IPS-18a (cell line): ENCODE measurements around the gene ITPR3.

ENCODE experiments used
- H3K27ac ChIP-seq: one replicate; pipeline ENCODE4 v1.5.1; 2013; ENCODE audit warnings: low read length
- H3K27me3 ChIP-seq: one replicate; pipeline ENCODE4 v1.6.1; 2013; ENCODE audit warnings: mild to moderate bottlenecking, low read length; ENCODE audit not compliant: control insufficient read depth, insufficient read depth
- H3K36me3 ChIP-seq: one replicate; pipeline ENCODE4 v1.6.1; 2013; ENCODE audit warnings: low read depth, low read length; ENCODE audit not compliant: control insufficient read depth
- H3K4me1 ChIP-seq: one replicate; pipeline ENCODE4 v1.6.1; 2013; ENCODE audit warnings: low read depth, low read length; ENCODE audit not compliant: control insufficient read depth
- H3K4me3 ChIP-seq: one replicate; pipeline ENCODE4 v1.5.1; 2013; ENCODE audit warnings: low read length
- H3K9ac ChIP-seq: one replicate; pipeline ENCODE4 v1.6.1; 2013; ENCODE audit warnings: mild to moderate bottlenecking, low read length, moderate library complexity
- H3K9me3 ChIP-seq: one replicate; pipeline ENCODE4 v1.6.1; 2013; ENCODE audit warnings: low read depth, low read length; ENCODE audit not compliant: control insufficient read depth

ITPR3 gene

GRCh38 chr6:33711140-33712129 lies 90.3 kb downstream of the ITPR3 start, which contains the start of gene UQCC2:
TSS of gene UQCC2 (minus strand) at chr6:33711700. CDS start at chr6:33711686, 14 bp downstream.
- Histone ChIP-seq H3K36me3 (peaks cover 30% of the 10 kb centered on the region), H3K9ac (peak within 1 kb of the TSS; percentile 87), H3K27ac (peak within 1 kb of the TSS; percentile 79), H3K4me3 (peak within 1 kb of the TSS; percentile 74), H3K9me3 (no peaks in the 10 kb centered on the region), H3K4me1 (peaks cover 11% of the 10 kb centered on the region), H3K27me3 (no peaks in the 10 kb centered on the region)

- no peak overlapping the region for H3K4me3 ChIP-seq
- H3K9me3 ChIP-seq, result no peaks in the 10 kb centered on the region
- no peak overlapping the region for H3K27ac ChIP-seq
- H3K27me3 ChIP-seq, result no peaks in the 10 kb centered on the region
- H3K9ac ChIP-seq, result no peak overlapping the region
- H3K4me1 ChIP-seq, result peaks cover 18% of the 10 kb centered on the region
- peaks cover 24% of the 10 kb centered on the region for H3K36me3 ChIP-seq
These were observed 91.8 kb downstream of the ITPR3 start for GRCh38 chr6:33712914-33713313.

- H3K4me1 ChIP-seq, result peaks cover 18% of the 10 kb centered on the region
- H3K27ac ChIP-seq, result no peak overlapping the region
- H3K4me3 ChIP-seq, result no peak overlapping the region
- H3K27me3 ChIP-seq, result no peaks in the 10 kb centered on the region
- no peak overlapping the region for H3K9ac ChIP-seq
- H3K9me3 ChIP-seq, result no peaks in the 10 kb centered on the region
- peaks cover 16% of the 10 kb centered on the region for H3K36me3 ChIP-seq
These were observed 92.7 kb downstream of the ITPR3 start for GRCh38 chr6:33713786-33714185.

GRCh38 chr6:33714385-33715040 lies 93.4 kb downstream of the ITPR3 start:
- no peaks in the 10 kb centered on the region for H3K9me3 ChIP-seq
- no peak overlapping the region for H3K4me3 ChIP-seq
- H3K4me1 ChIP-seq, result peaks cover 18% of the 10 kb centered on the region
- no peaks in the 10 kb centered on the region for H3K27me3 ChIP-seq
- H3K36me3 ChIP-seq, result peaks cover 8% of the 10 kb centered on the region
- no peak overlapping the region for H3K27ac ChIP-seq
- no peak overlapping the region for H3K9ac ChIP-seq

- Histone ChIP-seq H3K9me3 (no peaks in the 10 kb centered on the region), H3K27me3 (no peaks in the 10 kb centered on the region), H3K9ac (no peak overlapping the region), H3K4me3 (no peak overlapping the region), H3K36me3 (no peaks in the 10 kb centered on the region), H3K4me1 (peaks cover 10% of the 10 kb centered on the region), H3K27ac (no peak overlapping the region)
These were observed 95.3 kb downstream of the ITPR3 start for GRCh38 chr6:33716379-33716778.

- Histone ChIP-seq H3K4me1 (peaks cover 6% of the 10 kb centered on the region), H3K9me3 (no peaks in the 10 kb centered on the region), H3K9ac (no peak overlapping the region), H3K27me3 (no peaks in the 10 kb centered on the region), H3K27ac (no peak overlapping the region), H3K4me3 (no peak overlapping the region), H3K36me3 (no peaks in the 10 kb centered on the region)
These were observed 95.9 kb downstream of the ITPR3 start for GRCh38 chr6:33716890-33717632.

- peaks cover 6% of the 10 kb centered on the region for H3K4me1 ChIP-seq
- H3K4me3 ChIP-seq, result no peak overlapping the region
- no peaks in the 10 kb centered on the region for H3K36me3 ChIP-seq
- no peaks in the 10 kb centered on the region for H3K27me3 ChIP-seq
- H3K9me3 ChIP-seq, result no peaks in the 10 kb centered on the region
- H3K27ac ChIP-seq, result no peak overlapping the region
- no peak overlapping the region for H3K9ac ChIP-seq
These were observed 96.9 kb downstream of the ITPR3 start for GRCh38 chr6:33717934-33718455.

- no peaks in the 10 kb centered on the region for H3K27me3 ChIP-seq
- no peak overlapping the region for H3K4me3 ChIP-seq
- H3K27ac ChIP-seq, result no peak overlapping the region
- peaks cover 6% of the 10 kb centered on the region for H3K4me1 ChIP-seq
- no peaks in the 10 kb centered on the region for H3K9me3 ChIP-seq
- H3K9ac ChIP-seq, result no peak overlapping the region
- H3K36me3 ChIP-seq, result no peaks in the 10 kb centered on the region
These were observed 97.6 kb downstream of the ITPR3 start for GRCh38 chr6:33718713-33719112.

GRCh38 chr6:33719326-33719987 lies 98.3 kb downstream of the ITPR3 start:
- Histone ChIP-seq H3K27me3 (no peaks in the 10 kb centered on the region), H3K4me3 (no peak overlapping the region), H3K9ac (no peak overlapping the region), H3K27ac (no peak overlapping the region), H3K36me3 (no peaks in the 10 kb centered on the region), H3K4me1 (peaks cover 12% of the 10 kb centered on the region), H3K9me3 (no peaks in the 10 kb centered on the region)

GRCh38 chr6:33720998-33721397 lies 99.9 kb downstream of the ITPR3 start:
- Histone ChIP-seq H3K27me3 (no peaks in the 10 kb centered on the region), H3K4me1 (peaks cover 21% of the 10 kb centered on the region), H3K9me3 (no peaks in the 10 kb centered on the region), H3K4me3 (no peak overlapping the region), H3K27ac (no peak overlapping the region), H3K9ac (no peak overlapping the region), H3K36me3 (no peaks in the 10 kb centered on the region)

- no peak overlapping the region for H3K9ac ChIP-seq
- no peaks in the 10 kb centered on the region for H3K27me3 ChIP-seq
- peaks cover 21% of the 10 kb centered on the region for H3K4me1 ChIP-seq
- no peak overlapping the region for H3K27ac ChIP-seq
- no peak overlapping the region for H3K4me3 ChIP-seq
- no peaks in the 10 kb centered on the region for H3K9me3 ChIP-seq
- H3K36me3 ChIP-seq, result no peaks in the 10 kb centered on the region
These were observed 100.4 kb downstream of the ITPR3 start for GRCh38 chr6:33721508-33721907.
